K562 (cell line): ENCODE measurements around the gene TTLL10. TPM values are rescaled to one million over a fixed set of nuclear protein-coding genes. Genes with fewer than 3 reads are reported as not detected.
A peak's percentile ranks its signal among the peaks of the same experiment; 100 is the strongest.

Experiments used
- AFF1 ChIP-seq, 2 experiments: fragments of 450-650 bp; IDR thresholded peaks; 2 replicates each; pipeline ENCODE4 v1.6.1; 2018; ENCODE audit warnings: mild to moderate bottlenecking in 2 of 2, low read depth in 1 of 2; ENCODE audit not compliant: partially characterized antibody in 2 of 2
- RFX5 ChIP-seq: IDR thresholded peaks from 2 replicates; pipeline ENCODE4 v1.6.1; 2011; ENCODE audit warnings: low read depth, mild to moderate bottlenecking, improper control_type of control experiment, low read length
- SMARCB1 ChIP-seq: IDR thresholded peaks from 2 replicates; pipeline ENCODE4 v1.6.1; 2011; ENCODE audit warnings: improper control_type of control experiment, low read depth; ENCODE audit not compliant: insufficient read length
- ZBTB7A ChIP-seq: IDR thresholded peaks from 2 replicates; pipeline ENCODE4 v1.6.1; 2011; ENCODE audit warnings: low read depth, mild to moderate bottlenecking, low read length, moderate library complexity, borderline replicate concordance; ENCODE audit not compliant: control insufficient read depth
- ZC3H4 ChIP-seq: sonication (generic); formaldehyde crosslinking; IDR thresholded peaks from 2 replicates; pipeline ENCODE4 v1.9.0; 2021; ENCODE audit warnings: missing genetic modification reagents, borderline replicate concordance
- ZFP30 ChIP-seq: fragments of 250-450 bp; sonication (Bioruptor Pico); IDR thresholded peaks from 2 replicates; pipeline ENCODE4 v1.8.0; 2022; ENCODE audit warnings: moderate library complexity, mild to moderate bottlenecking, inconsistent platforms, borderline replicate concordance
- ZNF354B ChIP-seq: fragments of 250-450 bp; sonication (Bioruptor Pico); IDR thresholded peaks from 2 replicates; pipeline ENCODE4 v1.4.0; 2020
- polyA plus RNA-seq, 8 experiments: library from polyadenylated mRNA; depleted of rRNA in 4 of 8; stranded (reverse) in 5 of 8; unstranded in 3 of 8; fragments of >200 nt; fragmentation: Nextera tagmentation in 2 of 8; fragmentation: Illumina TruSeq in 1 of 8; extraction: Ambion mirVana in 2 of 8; extraction: Trizol in 1 of 8; gene quantifications; 2 replicates each; pipeline versions ENCODE4 v1.2.1 to v1.2.3, GENCODE V29; 2011 to 2014; ENCODE audit warnings: inconsistent platforms in 1 of 8, missing spikeins in 1 of 8
- total RNA-seq, 7 experiments: library from RNA; depleted of rRNA in 6 of 7; stranded (reverse); fragments of >200 nt in 6 of 7; fragmentation: Illumina TruSeq in 2 of 7; extraction: Trizol in 2 of 7; gene quantifications; 2 replicates each; pipeline versions ENCODE4 v1.2.1 to v1.2.3, GENCODE V29; 2011 to 2021; ENCODE audit warnings: low replicate concordance in 1 of 7
- TF ChIP-seq, protein P1 (sequence below): fragments of 450-650 bp; IDR thresholded peaks from one replicate; pipeline ENCODE4 v1.6.1; 2018; ENCODE audit warnings: mild to moderate bottlenecking, moderate library complexity; ENCODE audit not compliant: partially characterized antibody
- TF ChIP-seq, protein P2 (sequence below): fragments of 450-650 bp; formaldehyde crosslinking; IDR thresholded peaks from 2 replicates; pipeline ENCODE4 v1.4.0; 2020; ENCODE audit warnings: mild to moderate bottlenecking, moderate library complexity
- TF ChIP-seq, protein P3 (sequence below), 2 experiments: fragments of 150-350 bp in 1 of 2; IDR thresholded peaks; 2 replicates each; pipeline ENCODE4 v1.6.1; 2012 to 2016; ENCODE audit warnings: low read depth in 2 of 2, low read length in 2 of 2, mild to moderate bottlenecking in 1 of 2, moderate library complexity in 1 of 2
- TF ChIP-seq, protein P4 (sequence below): fragments of 250-450 bp; sonication (Bioruptor Pico); IDR thresholded peaks from 2 replicates; pipeline ENCODE4 v1.9.0; 2021; ENCODE audit warnings: mild to moderate bottlenecking, inconsistent platforms

TTLL10 gene
- total and polyA plus RNA-seq, 9 of the 15 experiments (the other 6 are each of a cell fraction or from before 2014, with no cell fraction given): not detected

DNA sequence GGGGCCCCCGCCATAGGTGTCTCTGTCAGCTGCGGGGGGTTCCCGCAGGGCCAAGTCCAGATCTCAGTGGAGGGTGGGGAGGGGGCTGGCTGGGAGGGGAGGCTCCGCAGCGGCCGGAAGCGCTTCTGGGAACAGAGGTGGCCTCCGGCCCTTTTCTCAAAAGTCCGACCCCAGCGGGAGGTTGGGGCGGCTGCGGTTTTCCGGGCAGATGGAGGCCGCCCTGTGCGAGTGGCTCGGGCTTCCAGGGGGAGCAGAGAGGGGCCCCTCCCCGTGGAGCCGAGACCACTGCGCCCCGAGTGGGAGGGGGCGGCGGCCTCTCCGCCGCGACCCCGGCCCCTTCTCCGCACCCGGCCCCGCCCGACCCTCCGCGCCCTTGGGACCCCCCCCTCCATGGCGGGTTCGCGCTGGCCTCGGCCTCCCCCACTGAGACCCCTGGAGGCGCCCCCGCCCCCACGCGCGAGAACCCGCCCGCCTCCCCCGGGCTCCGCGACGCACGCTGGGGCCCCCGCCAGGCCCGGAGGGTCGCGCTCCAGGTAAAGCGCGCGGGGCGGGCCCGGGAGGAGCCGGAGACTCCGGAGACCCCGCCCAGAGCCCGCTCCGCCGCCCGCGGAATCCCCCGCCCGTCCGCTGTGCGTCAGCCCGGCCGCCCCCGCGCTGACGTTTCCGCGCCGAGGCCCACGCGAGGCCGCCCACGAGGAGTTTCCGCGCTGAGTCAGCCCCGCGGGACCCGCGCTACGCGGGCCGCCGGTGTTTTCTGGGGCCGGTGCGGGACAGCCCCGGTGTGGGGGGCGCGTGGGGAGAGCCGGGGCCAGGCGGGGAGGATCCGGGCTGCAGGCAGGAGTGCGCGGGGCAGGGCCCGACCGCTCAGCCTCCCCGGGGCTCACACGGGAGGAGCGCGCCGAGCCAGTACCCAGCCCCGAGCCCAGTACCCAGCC lies 27.5 kb downstream of the TTLL10 start (continued):
- TF ChIP-seq, protein P1, sequence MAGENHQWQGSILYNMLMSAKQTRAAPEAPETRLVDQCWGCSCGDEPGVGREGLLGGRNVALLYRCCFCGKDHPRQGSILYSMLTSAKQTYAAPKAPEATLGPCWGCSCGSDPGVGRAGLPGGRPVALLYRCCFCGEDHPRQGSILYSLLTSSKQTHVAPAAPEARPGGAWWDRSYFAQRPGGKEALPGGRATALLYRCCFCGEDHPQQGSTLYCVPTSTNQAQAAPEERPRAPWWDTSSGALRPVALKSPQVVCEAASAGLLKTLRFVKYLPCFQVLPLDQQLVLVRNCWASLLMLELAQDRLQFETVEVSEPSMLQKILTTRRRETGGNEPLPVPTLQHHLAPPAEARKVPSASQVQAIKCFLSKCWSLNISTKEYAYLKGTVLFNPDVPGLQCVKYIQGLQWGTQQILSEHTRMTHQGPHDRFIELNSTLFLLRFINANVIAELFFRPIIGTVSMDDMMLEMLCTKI: no peak
- TF ChIP-seq RFX5 (no peak), ZFP30 (CRISPR knock-in tag) (no peak), ZNF354B (no peak), AFF1 (IDR thresholded peaks at IDR 0.05; ENCODE audit: low read depth in 1 of 2, partially characterized antibody in 2 of 2) (no peak), ZBTB7A (peak; percentile 96; the same call in 1 of the 2 replicates), ZC3H4 (CRISPR knock-in tag) (no peak), SMARCB1 (no peak)
- TF ChIP-seq, protein P2, sequence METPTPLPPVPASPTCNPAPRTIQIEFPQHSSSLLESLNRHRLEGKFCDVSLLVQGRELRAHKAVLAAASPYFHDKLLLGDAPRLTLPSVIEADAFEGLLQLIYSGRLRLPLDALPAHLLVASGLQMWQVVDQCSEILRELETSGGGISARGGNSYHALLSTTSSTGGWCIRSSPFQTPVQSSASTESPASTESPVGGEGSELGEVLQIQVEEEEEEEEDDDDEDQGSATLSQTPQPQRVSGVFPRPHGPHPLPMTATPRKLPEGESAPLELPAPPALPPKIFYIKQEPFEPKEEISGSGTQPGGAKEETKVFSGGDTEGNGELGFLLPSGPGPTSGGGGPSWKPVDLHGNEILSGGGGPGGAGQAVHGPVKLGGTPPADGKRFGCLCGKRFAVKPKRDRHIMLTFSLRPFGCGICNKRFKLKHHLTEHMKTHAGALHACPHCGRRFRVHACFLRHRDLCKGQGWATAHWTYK (CRISPR knock-in tag): peak; percentile 60; the same call in 1 of the 2 replicates
- TF ChIP-seq, protein P3, sequence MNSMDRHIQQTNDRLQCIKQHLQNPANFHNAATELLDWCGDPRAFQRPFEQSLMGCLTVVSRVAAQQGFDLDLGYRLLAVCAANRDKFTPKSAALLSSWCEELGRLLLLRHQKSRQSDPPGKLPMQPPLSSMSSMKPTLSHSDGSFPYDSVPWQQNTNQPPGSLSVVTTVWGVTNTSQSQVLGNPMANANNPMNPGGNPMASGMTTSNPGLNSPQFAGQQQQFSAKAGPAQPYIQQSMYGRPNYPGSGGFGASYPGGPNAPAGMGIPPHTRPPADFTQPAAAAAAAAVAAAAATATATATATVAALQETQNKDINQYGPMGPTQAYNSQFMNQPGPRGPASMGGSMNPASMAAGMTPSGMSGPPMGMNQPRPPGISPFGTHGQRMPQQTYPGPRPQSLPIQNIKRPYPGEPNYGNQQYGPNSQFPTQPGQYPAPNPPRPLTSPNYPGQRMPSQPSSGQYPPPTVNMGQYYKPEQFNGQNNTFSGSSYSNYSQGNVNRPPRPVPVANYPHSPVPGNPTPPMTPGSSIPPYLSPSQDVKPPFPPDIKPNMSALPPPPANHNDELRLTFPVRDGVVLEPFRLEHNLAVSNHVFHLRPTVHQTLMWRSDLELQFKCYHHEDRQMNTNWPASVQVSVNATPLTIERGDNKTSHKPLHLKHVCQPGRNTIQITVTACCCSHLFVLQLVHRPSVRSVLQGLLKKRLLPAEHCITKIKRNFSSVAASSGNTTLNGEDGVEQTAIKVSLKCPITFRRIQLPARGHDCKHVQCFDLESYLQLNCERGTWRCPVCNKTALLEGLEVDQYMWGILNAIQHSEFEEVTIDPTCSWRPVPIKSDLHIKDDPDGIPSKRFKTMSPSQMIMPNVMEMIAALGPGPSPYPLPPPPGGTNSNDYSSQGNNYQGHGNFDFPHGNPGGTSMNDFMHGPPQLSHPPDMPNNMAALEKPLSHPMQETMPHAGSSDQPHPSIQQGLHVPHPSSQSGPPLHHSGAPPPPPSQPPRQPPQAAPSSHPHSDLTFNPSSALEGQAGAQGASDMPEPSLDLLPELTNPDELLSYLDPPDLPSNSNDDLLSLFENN (IDR thresholded peaks at IDR 0.05; ENCODE audit: low read depth in 2 of 2, low read length in 2 of 2): 0 out of 4 replicates have a peak, but pooled peaks of 1 of the 2 experiments have one; percentile 27
- TF ChIP-seq, protein P4, sequence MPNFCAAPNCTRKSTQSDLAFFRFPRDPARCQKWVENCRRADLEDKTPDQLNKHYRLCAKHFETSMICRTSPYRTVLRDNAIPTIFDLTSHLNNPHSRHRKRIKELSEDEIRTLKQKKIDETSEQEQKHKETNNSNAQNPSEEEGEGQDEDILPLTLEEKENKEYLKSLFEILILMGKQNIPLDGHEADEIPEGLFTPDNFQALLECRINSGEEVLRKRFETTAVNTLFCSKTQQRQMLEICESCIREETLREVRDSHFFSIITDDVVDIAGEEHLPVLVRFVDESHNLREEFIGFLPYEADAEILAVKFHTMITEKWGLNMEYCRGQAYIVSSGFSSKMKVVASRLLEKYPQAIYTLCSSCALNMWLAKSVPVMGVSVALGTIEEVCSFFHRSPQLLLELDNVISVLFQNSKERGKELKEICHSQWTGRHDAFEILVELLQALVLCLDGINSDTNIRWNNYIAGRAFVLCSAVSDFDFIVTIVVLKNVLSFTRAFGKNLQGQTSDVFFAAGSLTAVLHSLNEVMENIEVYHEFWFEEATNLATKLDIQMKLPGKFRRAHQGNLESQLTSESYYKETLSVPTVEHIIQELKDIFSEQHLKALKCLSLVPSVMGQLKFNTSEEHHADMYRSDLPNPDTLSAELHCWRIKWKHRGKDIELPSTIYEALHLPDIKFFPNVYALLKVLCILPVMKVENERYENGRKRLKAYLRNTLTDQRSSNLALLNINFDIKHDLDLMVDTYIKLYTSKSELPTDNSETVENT (CRISPR knock-in tag): 0 out of 2 replicates have a peak, but pooled peaks have one; percentile 44
